ENCODE data around the gene KCNQ4.

KCNQ4 gene

DNA sequence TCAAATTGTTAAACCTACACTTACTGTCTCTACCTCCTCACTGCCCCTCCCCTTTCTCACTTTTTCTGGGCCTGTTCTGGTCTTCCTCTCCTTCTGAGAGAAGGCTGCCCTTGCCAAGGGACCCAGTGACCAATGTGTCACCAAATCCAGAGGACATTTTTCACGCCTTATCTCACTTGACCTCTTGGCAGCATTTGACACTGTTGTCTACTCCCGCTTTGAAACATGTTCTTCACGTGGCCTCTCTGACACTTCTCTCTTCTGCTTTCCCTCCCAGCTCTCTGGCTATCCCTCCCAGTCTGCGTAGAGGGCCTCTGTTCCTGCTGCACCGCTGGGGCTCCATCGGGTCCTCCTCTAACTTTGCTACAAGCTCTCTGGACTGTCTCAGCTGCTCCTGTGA, 25.3 kb downstream of the KCNQ4 start:
- TF ChIP-seq ZNF8 (CRISPR knock-in tag; IDR thresholded peaks at IDR 0.05), result no peak
- no peak for TF ChIP-seq RARB (CRISPR knock-in tag; IDR thresholded peaks at IDR 0.05)
- no peak for TF ChIP-seq TCF4 (CRISPR knock-in tag; IDR thresholded peaks at IDR 0.05; ENCODE audit: borderline replicate concordance)
- TF ChIP-seq CSDC2 (CRISPR knock-in tag; IDR thresholded peaks at IDR 0.05), result no peak
- no peak for TF ChIP-seq ZC3H10 (CRISPR knock-in tag; IDR thresholded peaks at IDR 0.05)
- TF ChIP-seq OSR1 (CRISPR knock-in tag; IDR thresholded peaks at IDR 0.05), result no peak
- no peak for TF ChIP-seq ZNF70 (CRISPR knock-in tag; IDR thresholded peaks at IDR 0.05)
- no peak for TF ChIP-seq ZNF565 (CRISPR knock-in tag; conservative IDR thresholded peaks at IDR 0.05; ENCODE audit: low read depth)
- TF ChIP-seq TOX (CRISPR knock-in tag; IDR thresholded peaks at IDR 0.05; ENCODE audit: borderline replicate concordance), result no peak
- TF ChIP-seq CSRNP3 (CRISPR knock-in tag; IDR thresholded peaks at IDR 0.05), result no peak
- no peak for ATAC-seq

GRCh38 chr1:40810927-40811326, 27.3 kb downstream of the KCNQ4 start:
- no peak for ATAC-seq
- TF ChIP-seq OSR1 (CRISPR knock-in tag; IDR thresholded peaks at IDR 0.05) (no peak), ESRRG (CRISPR knock-in tag; IDR thresholded peaks at IDR 0.05) (no peak), ARNTL (CRISPR knock-in tag; IDR thresholded peaks at IDR 0.05; ENCODE audit: borderline replicate concordance, low read depth) (no peak)

GRCh38 chr1:40815420-40815819, 31.8 kb downstream of the KCNQ4 start:
- TF ChIP-seq ESRRG (CRISPR knock-in tag; IDR thresholded peaks at IDR 0.05) (no peak), RARB (CRISPR knock-in tag; IDR thresholded peaks at IDR 0.05) (no peak), ZNF70 (CRISPR knock-in tag; IDR thresholded peaks at IDR 0.05) (no peak), BACH2 (CRISPR knock-in tag; IDR thresholded peaks at IDR 0.05; ENCODE audit: borderline replicate concordance) (no peak), CREB5 (CRISPR knock-in tag; IDR thresholded peaks at IDR 0.05; ENCODE audit: low read depth) (no peak), ZC3H10 (CRISPR knock-in tag; IDR thresholded peaks at IDR 0.05) (no peak), ZFP30 (CRISPR knock-in tag; IDR thresholded peaks at IDR 0.05) (no peak), CSRNP3 (CRISPR knock-in tag; IDR thresholded peaks at IDR 0.05) (no peak), ARNTL (CRISPR knock-in tag; IDR thresholded peaks at IDR 0.05; ENCODE audit: borderline replicate concordance, low read depth) (no peak), TSHZ2 (CRISPR knock-in tag; IDR thresholded peaks at IDR 0.05) (no peak), POU6F1 (CRISPR knock-in tag; IDR thresholded peaks at IDR 0.05; ENCODE audit: borderline replicate concordance, low read depth) (no peak), ZNF565 (CRISPR knock-in tag; conservative IDR thresholded peaks at IDR 0.05; ENCODE audit: low read depth) (no peak), ZNF8 (CRISPR knock-in tag; IDR thresholded peaks at IDR 0.05) (no peak), PPARA (CRISPR knock-in tag; IDR thresholded peaks at IDR 0.05; ENCODE audit: borderline replicate concordance) (no peak), OSR1 (CRISPR knock-in tag; IDR thresholded peaks at IDR 0.05) (no peak), ISL1 (CRISPR knock-in tag; IDR thresholded peaks at IDR 0.05) (no peak), ZFP3 (CRISPR knock-in tag; IDR thresholded peaks at IDR 0.05) (no peak), TCF4 (CRISPR knock-in tag; IDR thresholded peaks at IDR 0.05; ENCODE audit: borderline replicate concordance) (no peak)
- TF ChIP-seq, protein P1, sequence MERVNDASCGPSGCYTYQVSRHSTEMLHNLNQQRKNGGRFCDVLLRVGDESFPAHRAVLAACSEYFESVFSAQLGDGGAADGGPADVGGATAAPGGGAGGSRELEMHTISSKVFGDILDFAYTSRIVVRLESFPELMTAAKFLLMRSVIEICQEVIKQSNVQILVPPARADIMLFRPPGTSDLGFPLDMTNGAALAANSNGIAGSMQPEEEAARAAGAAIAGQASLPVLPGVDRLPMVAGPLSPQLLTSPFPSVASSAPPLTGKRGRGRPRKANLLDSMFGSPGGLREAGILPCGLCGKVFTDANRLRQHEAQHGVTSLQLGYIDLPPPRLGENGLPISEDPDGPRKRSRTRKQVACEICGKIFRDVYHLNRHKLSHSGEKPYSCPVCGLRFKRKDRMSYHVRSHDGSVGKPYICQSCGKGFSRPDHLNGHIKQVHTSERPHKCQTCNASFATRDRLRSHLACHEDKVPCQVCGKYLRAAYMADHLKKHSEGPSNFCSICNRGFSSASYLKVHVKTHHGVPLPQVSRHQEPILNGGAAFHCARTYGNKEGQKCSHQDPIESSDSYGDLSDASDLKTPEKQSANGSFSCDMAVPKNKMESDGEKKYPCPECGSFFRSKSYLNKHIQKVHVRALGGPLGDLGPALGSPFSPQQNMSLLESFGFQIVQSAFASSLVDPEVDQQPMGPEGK (CRISPR knock-in tag; IDR thresholded peaks at IDR 0.05; ENCODE audit: borderline replicate concordance), result no peak
- no peak for ATAC-seq
